ENCODE measurements around the gene GPR183.

GRCh38 chr13:99273128-99273527, 34.1 kb downstream of the GPR183 start:
- TF ChIP-seq, protein P1, sequence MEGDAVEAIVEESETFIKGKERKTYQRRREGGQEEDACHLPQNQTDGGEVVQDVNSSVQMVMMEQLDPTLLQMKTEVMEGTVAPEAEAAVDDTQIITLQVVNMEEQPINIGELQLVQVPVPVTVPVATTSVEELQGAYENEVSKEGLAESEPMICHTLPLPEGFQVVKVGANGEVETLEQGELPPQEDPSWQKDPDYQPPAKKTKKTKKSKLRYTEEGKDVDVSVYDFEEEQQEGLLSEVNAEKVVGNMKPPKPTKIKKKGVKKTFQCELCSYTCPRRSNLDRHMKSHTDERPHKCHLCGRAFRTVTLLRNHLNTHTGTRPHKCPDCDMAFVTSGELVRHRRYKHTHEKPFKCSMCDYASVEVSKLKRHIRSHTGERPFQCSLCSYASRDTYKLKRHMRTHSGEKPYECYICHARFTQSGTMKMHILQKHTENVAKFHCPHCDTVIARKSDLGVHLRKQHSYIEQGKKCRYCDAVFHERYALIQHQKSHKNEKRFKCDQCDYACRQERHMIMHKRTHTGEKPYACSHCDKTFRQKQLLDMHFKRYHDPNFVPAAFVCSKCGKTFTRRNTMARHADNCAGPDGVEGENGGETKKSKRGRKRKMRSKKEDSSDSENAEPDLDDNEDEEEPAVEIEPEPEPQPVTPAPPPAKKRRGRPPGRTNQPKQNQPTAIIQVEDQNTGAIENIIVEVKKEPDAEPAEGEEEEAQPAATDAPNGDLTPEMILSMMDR (IDR thresholded peaks at IDR 0.05) = no peak
- no peak for TF ChIP-seq POLR2A (IDR thresholded peaks at IDR 0.05)
